ENCODE data around the gene MMP10. TPM values are rescaled to one million over a fixed set of nuclear protein-coding genes. Genes with fewer than 3 reads are reported as not detected.
"Not testable (repeated sequence)": the region's sequence is repeated elsewhere in the genome, so short reads cannot be mapped to it uniquely, and the experiment has no call there.

Gene MMP10
- total RNA-seq, 1 donor from 2014 or later: 0.29 TPM

GRCh38 chr11:102757823-102758549 lies 22.4 kb downstream of the MMP10 start:
- no peak for TF ChIP-seq CTCF (conservative IDR thresholded peaks at IDR 0.05; ENCODE audit: low read depth, low read length)
- H3K4me3 ChIP-seq (ENCODE audit: low read depth, low read length): no peak overlapping the region
- DNase-seq (ENCODE audit: low read depth): peak; percentile 92

- TF ChIP-seq CTCF (conservative IDR thresholded peaks at IDR 0.05; ENCODE audit: low read depth, low read length): no peak
- no peak for DNase-seq (ENCODE audit: low read depth)
Observed at GRCh38 chr11:102753267-102753666, 27.2 kb downstream of the MMP10 start.

GRCh38 chr11:102751673-102752072 lies 28.8 kb downstream of the MMP10 start:
- TF ChIP-seq CTCF (conservative IDR thresholded peaks at IDR 0.05; ENCODE audit: low read depth, low read length): no peak
- H3K4me3 ChIP-seq (ENCODE audit: low read depth, low read length): no peak overlapping the region
- DNase-seq (ENCODE audit: low read depth): no peak

More at GRCh38 chr11:102753267-102753666, 27.2 kb downstream of the MMP10 start:
- H3K4me3 ChIP-seq (ENCODE audit: low read depth, low read length): no peak overlapping the region

- TF ChIP-seq CTCF (conservative IDR thresholded peaks at IDR 0.05; ENCODE audit: low read depth, low read length): no peak
- no peak overlapping the region for H3K4me3 ChIP-seq (ENCODE audit: low read depth, low read length)
- DNase-seq (ENCODE audit: low read depth): no peak
Observed at GRCh38 chr11:102749101-102749722, 31.2 kb downstream of the MMP10 start.

- H3K4me3 ChIP-seq (ENCODE audit: low read depth, low read length); DNase-seq (ENCODE audit: low read depth): not testable (repeated sequence)
Observed at GRCh38 chr11:102746746-102747578, 33.5 kb downstream of the MMP10 start.

- TF ChIP-seq CTCF (conservative IDR thresholded peaks at IDR 0.05; ENCODE audit: low read depth, low read length): no peak
- no peak overlapping the region for H3K4me3 ChIP-seq (ENCODE audit: low read depth, low read length)
- no peak for DNase-seq (ENCODE audit: low read depth)
Observed at GRCh38 chr11:102734650-102735049, 45.8 kb downstream of the MMP10 start.

GRCh38 chr11:102733232-102733875 lies 47.1 kb downstream of the MMP10 start:
- DNase-seq (ENCODE audit: low read depth): peak; percentile 26

GRCh38 chr11:102730944-102731343 lies 49.5 kb downstream of the MMP10 start:
- not testable (repeated sequence) for H3K4me3 ChIP-seq (ENCODE audit: low read depth, low read length); DNase-seq (ENCODE audit: low read depth)

More at GRCh38 chr11:102733232-102733875, 47.1 kb downstream of the MMP10 start:
- TF ChIP-seq CTCF (conservative IDR thresholded peaks at IDR 0.05; ENCODE audit: low read depth, low read length): peak; percentile 97
- no peak overlapping the region for H3K4me3 ChIP-seq (ENCODE audit: low read depth, low read length)
